Hypothalamus (tissue), 51 donors: ENCODE measurements around the gene PRDM16.

Experiments used
- DNase-seq, 51 donors: peaks; one replicate each; lab custom pipeline; 2025; lab: John Stamatoyannopoulos, UW

The PRDM16 gene

GRCh38 chr1:3440711-3441409 is 371.9 kb downstream of the PRDM16 start:
- DNase-seq, result no peak

- peak in 18 of 51 donors; percentile 24 to 74 (median 40) for DNase-seq
Observed at GRCh38 chr1:3441410-3441847, 372.4 kb downstream of the PRDM16 start.

GRCh38 chr1:3441880-3442279 is 372.9 kb downstream of the PRDM16 start:
- DNase-seq, result peak in 2 of 51 donors; percentile 13 to 54

GRCh38 chr1:3442331-3442730 is 373.3 kb downstream of the PRDM16 start:
- DNase-seq, result peak in 2 of 51 donors; percentile 26 to 54

- no peak for DNase-seq
Observed at GRCh38 chr1:3442901-3443300, 373.9 kb downstream of the PRDM16 start.

GRCh38 chr1:3443807-3444206 is 374.8 kb downstream of the PRDM16 start:
- DNase-seq, result no peak

- DNase-seq, result no peak
Observed at GRCh38 chr1:3444298-3444697, 375.3 kb downstream of the PRDM16 start.

GRCh38 chr1:3444736-3445135 is 375.7 kb downstream of the PRDM16 start:
- DNase-seq, result peak in 10 of 51 donors; percentile 24 to 59 (median 32)

GRCh38 chr1:3450202-3450863 is 381.3 kb downstream of the PRDM16 start:
- DNase-seq, result no peak

- DNase-seq, result no peak
Observed at GRCh38 chr1:3450983-3451382, 382.0 kb downstream of the PRDM16 start.

GRCh38 chr1:3451994-3452865 is 383.2 kb downstream of the PRDM16 start:
- no peak for DNase-seq

- no peak for DNase-seq
Observed at GRCh38 chr1:3452866-3453175, 383.8 kb downstream of the PRDM16 start.

GRCh38 chr1:3453203-3453761 is 384.3 kb downstream of the PRDM16 start:
- DNase-seq, result peak in 45 of 51 donors; percentile 13 to 84 (median 55)

- DNase-seq, result peak in 8 of 51 donors; percentile 21 to 56 (median 41)
Observed at GRCh38 chr1:3453891-3454810, 385.1 kb downstream of the PRDM16 start, which contains the start of gene ARHGEF16. Gene ARHGEF16, plus strand, starts transcription at chr1:3454665. Its CDS starts 8,420 bp downstream, at chr1:3463085.

- DNase-seq, result no peak
Observed at GRCh38 chr1:3454811-3455618, 386.0 kb downstream of the PRDM16 start.

GRCh38 chr1:3455670-3456448 is 386.9 kb downstream of the PRDM16 start:
- no peak for DNase-seq

- no peak for DNase-seq
Observed at GRCh38 chr1:3456449-3456963, 387.5 kb downstream of the PRDM16 start.
